ENCODE data around the gene TNPO3. TPM values are rescaled to one million over a fixed set of nuclear protein-coding genes. Genes with fewer than 3 reads are reported as not detected.

TNPO3 gene
- total RNA-seq, 2 donors from 2014 or later, result 15.8 to 23.9 TPM

DNA sequence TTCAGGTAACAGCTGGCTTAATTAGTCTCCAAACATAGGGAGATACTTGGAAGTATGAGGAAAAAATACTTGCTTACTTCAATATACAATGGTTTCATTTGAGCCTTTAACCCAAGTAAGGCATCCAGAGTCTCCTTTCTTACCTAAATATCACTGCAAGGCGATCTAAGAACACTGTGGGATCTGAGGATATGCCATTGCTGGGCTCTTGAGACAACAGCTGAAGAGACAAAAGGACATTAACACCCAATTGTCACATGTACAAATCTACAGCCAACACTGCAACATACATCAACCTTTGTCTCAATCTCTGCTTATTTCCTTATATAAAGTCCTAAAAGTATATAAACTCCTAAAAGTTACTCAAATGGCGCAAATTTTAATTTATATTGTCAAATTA is 72.8 kb downstream of the TNPO3 start:
- intact Hi-C loops (cut with DNase I), result no loop called here
- no peak for ATAC-seq
- H3K4me1 ChIP-seq, result no peaks in the 10 kb centered on the region
- H3K27me3 ChIP-seq, result no peaks in the 10 kb centered on the region
- H3K9me3 ChIP-seq, result no peaks in the 10 kb centered on the region
- DNase-seq, result no peak
- TF ChIP-seq, protein P1, sequence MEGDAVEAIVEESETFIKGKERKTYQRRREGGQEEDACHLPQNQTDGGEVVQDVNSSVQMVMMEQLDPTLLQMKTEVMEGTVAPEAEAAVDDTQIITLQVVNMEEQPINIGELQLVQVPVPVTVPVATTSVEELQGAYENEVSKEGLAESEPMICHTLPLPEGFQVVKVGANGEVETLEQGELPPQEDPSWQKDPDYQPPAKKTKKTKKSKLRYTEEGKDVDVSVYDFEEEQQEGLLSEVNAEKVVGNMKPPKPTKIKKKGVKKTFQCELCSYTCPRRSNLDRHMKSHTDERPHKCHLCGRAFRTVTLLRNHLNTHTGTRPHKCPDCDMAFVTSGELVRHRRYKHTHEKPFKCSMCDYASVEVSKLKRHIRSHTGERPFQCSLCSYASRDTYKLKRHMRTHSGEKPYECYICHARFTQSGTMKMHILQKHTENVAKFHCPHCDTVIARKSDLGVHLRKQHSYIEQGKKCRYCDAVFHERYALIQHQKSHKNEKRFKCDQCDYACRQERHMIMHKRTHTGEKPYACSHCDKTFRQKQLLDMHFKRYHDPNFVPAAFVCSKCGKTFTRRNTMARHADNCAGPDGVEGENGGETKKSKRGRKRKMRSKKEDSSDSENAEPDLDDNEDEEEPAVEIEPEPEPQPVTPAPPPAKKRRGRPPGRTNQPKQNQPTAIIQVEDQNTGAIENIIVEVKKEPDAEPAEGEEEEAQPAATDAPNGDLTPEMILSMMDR (IDR thresholded peaks at IDR 0.05), result no peak
- no peak for TF ChIP-seq POLR2A (IDR thresholded peaks at IDR 0.05)
- no peak overlapping the region for H3K27ac ChIP-seq
- WGBS, 2 donors, result 95 to 98% methylated on average over 2 of the region's 2 CpGs
- no peak overlapping the region for H3K4me3 ChIP-seq
- peaks cover 0 to 29% of the 10 kb centered on the region in 2 donors for H3K36me3 ChIP-seq (replicated peaks in 1 of 2; ENCODE audit: insufficient read depth in 1 of 2, low read depth in 2 of 2)

DNA sequence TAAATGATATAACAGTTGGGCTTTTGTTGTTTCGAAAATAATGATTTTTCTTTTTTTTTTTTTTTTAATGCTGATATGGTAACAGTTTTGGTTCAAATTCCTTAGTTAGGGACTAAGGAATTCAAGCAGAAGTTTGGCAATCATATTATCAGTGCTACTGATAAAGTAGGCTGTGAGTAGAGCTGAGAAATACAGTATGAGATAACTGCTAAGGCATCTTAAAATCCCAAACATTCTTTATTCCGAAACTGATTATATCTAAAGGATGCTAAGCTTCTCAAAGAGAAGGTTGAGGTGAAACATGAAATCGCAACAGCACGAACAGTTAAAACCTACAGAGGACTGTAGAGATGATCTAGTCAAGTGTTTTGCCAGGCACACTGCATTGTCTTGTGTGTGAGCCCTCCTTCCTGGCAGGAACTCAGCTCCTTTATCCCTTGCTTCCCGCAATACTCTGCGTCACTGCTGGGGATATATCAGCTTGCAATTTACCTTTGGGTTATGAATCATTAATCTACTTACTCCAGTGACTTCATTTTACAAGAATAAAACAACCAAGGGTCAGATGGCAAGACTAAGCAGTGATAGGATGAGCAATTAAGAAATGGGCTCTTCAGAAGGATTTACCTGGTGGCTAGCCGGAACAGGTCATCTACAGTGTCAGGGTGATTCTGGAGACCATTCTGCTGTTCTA is 80.5 kb downstream of the TNPO3 start:
- Histone ChIP-seq H3K9me3 (no peaks in the 10 kb centered on the region), H3K27ac (no peak overlapping the region), H3K4me3 (no peak overlapping the region), H3K4me1 (no peaks in the 10 kb centered on the region), H3K27me3 (no peaks in the 10 kb centered on the region), H3K36me3 (replicated peaks in 1 of 2; ENCODE audit: insufficient read depth in 1 of 2, low read depth in 2 of 2) (peaks cover 0 to 52% of the 10 kb centered on the region in 2 donors)
- no peak for TF ChIP-seq POLR2A (IDR thresholded peaks at IDR 0.05)
- TF ChIP-seq, protein P1 (IDR thresholded peaks at IDR 0.05), result no peak
- DNase-seq (no peak), ATAC-seq (no peak)
- 83 to 84% methylated on average over 7 of the region's 7 CpGs for WGBS, 2 donors
- intact Hi-C loops (cut with DNase I), result no loop called here

DNA sequence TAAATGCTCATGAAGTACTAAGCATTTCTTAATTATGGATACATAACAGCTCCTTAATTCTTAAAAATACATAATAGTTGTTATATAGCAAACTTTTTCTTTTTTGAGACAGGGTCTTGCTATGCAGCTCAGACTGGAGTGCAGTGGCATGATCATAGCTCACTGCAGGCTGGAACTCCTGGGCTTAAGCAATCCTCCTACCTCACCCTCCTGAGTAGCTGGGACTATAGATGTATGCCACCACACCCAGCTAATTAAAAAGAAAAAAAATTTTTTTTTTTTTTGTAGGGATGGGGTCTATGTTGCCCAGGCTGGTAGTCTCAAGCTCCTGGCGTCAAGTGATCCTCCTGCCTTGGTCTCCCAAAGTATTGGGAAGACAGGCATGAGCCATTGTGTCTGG is 86.3 kb downstream of the TNPO3 start:
- Histone ChIP-seq H3K4me3 (no peak overlapping the region), H3K27me3 (no peaks in the 10 kb centered on the region), H3K9me3 (no peaks in the 10 kb centered on the region), H3K27ac (no peak overlapping the region), H3K36me3 (replicated peaks in 1 of 2; ENCODE audit: insufficient read depth in 1 of 2, low read depth in 2 of 2) (peaks cover 0 to 39% of the 10 kb centered on the region in 2 donors), H3K4me1 (no peaks in the 10 kb centered on the region)
- ATAC-seq (no peak), DNase-seq (no peak)
- TF ChIP-seq, protein P1 (IDR thresholded peaks at IDR 0.05), result no peak
- no peak for TF ChIP-seq POLR2A (IDR thresholded peaks at IDR 0.05)
- WGBS, 2 donors, result 89 to 95% methylated on average over 1 of the region's 1 CpG
- intact Hi-C loops (cut with DNase I), result no loop called here

DNA sequence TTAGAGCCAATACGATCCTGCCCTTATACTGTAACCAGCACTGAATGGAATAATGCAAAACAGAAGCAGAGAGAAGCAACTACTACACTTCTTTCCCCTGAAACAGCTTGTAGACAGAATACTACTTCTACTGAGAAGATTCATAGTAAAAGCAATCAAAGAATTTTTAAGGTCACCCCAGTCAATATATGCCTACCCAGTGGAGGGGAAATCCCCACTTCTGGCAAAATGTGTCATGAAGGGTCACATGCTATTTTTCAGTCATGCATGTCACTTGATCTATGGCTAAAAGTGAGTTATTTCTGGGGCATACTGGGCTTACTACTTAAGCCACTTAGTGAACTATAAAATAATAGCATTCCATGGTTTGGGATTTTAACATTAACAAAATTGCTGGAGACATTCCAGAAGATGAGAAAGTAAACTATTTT is 91.6 kb downstream of the TNPO3 start:
- WGBS, 2 donors, result 89 to 93% methylated on average over 1 of the region's 1 CpG
- intact Hi-C loops (cut with DNase I), result no loop called here
- Histone ChIP-seq H3K27ac (no peak overlapping the region), H3K27me3 (no peaks in the 10 kb centered on the region), H3K9me3 (no peaks in the 10 kb centered on the region), H3K4me1 (no peaks in the 10 kb centered on the region), H3K36me3 (replicated peaks in 1 of 2; ENCODE audit: insufficient read depth in 1 of 2, low read depth in 2 of 2) (peaks cover 0 to 18% of the 10 kb centered on the region in 2 donors), H3K4me3 (no peak overlapping the region)
- no peak for ATAC-seq
- no peak for DNase-seq
- TF ChIP-seq, protein P1 (IDR thresholded peaks at IDR 0.05), result no peak
- TF ChIP-seq POLR2A (IDR thresholded peaks at IDR 0.05), result no peak

DNA sequence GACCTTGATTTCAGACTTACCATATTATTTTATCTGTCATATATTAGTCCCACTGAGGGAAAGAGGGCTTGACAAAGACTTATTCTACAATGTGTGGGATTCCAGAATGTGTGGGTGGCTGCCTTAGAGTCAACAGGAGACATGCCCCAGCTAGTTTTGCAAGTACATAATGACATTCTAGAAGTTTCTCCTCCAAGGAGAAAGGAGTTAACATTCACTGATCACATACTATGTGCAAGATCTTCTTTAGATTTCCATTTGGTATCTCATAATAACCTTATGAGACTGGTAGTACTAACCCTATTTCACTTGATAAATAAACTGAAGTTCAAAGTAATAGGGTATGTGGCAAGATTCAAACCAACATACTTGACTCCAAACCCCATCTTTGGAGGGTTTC is 92.0 kb downstream of the TNPO3 start:
- H3K27ac ChIP-seq, result no peak overlapping the region
- no peaks in the 10 kb centered on the region for H3K27me3 ChIP-seq
- intact Hi-C loops (cut with DNase I), result no loop called here
- DNase-seq, result no peak
- no peak for TF ChIP-seq POLR2A (IDR thresholded peaks at IDR 0.05)
- TF ChIP-seq, protein P1 (IDR thresholded peaks at IDR 0.05), result no peak
- no peaks in the 10 kb centered on the region for H3K4me1 ChIP-seq
- no peak overlapping the region for H3K4me3 ChIP-seq
- H3K36me3 ChIP-seq (replicated peaks in 1 of 2; ENCODE audit: insufficient read depth in 1 of 2, low read depth in 2 of 2), result peaks cover 0 to 18% of the 10 kb centered on the region in 2 donors
- no peaks in the 10 kb centered on the region for H3K9me3 ChIP-seq
- ATAC-seq, result no peak
